ENCODE data around the gene LRRC47.

DNA sequence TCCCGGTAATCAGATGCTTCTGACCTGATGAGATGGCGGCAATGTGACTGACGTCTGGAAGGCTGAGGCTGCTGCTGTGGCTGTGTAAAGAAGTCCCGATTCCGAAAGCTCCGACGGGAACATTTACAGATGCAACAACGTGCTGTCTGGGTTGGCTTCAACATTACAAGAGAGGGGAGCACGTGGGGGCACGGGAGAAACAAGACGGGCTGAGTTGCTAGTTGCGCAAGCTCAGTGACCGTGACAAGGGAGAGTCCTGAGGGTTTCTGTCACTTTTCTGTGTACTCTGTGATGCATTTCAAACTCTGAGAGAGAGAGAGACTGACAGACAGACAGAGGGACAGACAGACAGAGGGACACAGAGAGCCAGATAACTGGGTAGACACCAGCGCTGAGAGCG is 25.6 kb upstream of the LRRC47 start:
- no peak for TF ChIP-seq EZH2phosphoT487 (IDR thresholded peaks at IDR 0.05; ENCODE audit: insufficient read depth, low read depth)
- no peak for TF ChIP-seq EZH2 (IDR thresholded peaks at IDR 0.05; ENCODE audit: insufficient read depth, poor library complexity, severe bottlenecking)
